ENCODE results near the gene FOSB. TPM values are rescaled to one million over a fixed set of nuclear protein-coding genes. Genes with fewer than 3 reads are reported as not detected.

Gene FOSB
- total RNA-seq, 2 donors from 2014 or later: 2.5 to 6.4 TPM

DNA sequence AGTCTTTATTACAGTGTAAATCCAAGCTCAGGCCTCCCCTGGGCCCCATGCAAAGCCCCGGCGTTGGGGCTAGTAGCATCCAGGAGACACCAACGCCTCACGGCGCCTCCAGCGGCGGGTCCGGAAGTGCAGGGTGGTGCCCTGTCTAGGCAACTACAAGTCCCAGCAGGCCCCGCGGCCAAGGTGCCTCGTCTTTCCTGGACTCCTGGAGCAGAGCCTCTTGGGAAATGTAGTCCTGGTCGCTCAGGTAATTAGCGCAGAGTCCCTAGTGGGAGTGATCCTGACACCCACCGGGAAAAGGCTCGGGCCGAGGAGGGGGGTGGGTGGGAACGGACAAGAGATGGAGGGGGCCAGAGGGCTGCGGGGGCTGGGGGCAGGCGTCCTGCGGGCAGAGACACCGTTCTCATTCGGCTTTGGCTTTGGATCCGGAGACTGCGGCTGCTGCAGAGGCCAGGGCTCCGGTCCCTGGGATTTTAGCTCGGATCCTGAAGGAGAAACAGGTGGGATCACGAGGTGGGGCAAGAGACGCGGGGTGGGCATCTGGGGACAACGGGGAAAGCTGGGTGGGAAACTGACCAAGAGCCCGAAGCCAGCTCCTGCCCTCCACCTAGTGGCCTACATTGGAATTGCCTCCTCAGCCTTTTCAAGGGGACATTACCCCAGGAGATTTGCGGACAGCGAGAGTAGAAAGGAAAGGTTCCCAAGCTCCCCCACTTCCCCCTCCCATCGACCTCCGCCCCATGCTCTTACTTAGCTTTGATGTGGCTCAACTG, 17.7 kb downstream of the FOSB start:
- H3K4me1 ChIP-seq (replicated peaks): no peaks in the 10 kb centered on the region
- H3K9me3 ChIP-seq: no peaks in the 10 kb centered on the region
- H3K4me3 ChIP-seq: peak overlapping the region; percentile 48 to 57
- H3K36me3 ChIP-seq: no peaks in the 10 kb centered on the region
- H3K27ac ChIP-seq: peak overlapping the region; percentile 78 to 82
- no peaks in the 10 kb centered on the region for H3K27me3 ChIP-seq (replicated peaks; ENCODE audit: insufficient read depth)
- intact Hi-C loops (cut with DNase I): no loop called here
- TF ChIP-seq POLR2A (IDR thresholded peaks at IDR 0.05): no peak
- TF ChIP-seq, protein P1, sequence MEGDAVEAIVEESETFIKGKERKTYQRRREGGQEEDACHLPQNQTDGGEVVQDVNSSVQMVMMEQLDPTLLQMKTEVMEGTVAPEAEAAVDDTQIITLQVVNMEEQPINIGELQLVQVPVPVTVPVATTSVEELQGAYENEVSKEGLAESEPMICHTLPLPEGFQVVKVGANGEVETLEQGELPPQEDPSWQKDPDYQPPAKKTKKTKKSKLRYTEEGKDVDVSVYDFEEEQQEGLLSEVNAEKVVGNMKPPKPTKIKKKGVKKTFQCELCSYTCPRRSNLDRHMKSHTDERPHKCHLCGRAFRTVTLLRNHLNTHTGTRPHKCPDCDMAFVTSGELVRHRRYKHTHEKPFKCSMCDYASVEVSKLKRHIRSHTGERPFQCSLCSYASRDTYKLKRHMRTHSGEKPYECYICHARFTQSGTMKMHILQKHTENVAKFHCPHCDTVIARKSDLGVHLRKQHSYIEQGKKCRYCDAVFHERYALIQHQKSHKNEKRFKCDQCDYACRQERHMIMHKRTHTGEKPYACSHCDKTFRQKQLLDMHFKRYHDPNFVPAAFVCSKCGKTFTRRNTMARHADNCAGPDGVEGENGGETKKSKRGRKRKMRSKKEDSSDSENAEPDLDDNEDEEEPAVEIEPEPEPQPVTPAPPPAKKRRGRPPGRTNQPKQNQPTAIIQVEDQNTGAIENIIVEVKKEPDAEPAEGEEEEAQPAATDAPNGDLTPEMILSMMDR (IDR thresholded peaks at IDR 0.05): peak; percentile 67 to 97 (median 82)
- TF ChIP-seq POLR2AphosphoS5 (IDR thresholded peaks at IDR 0.05): peak; percentile 84
- DNase-seq (ENCODE audit: low spot score): peak; percentile 98
- WGBS: under 1% methylated on average over 35 of the region's 35 CpGs

DNA sequence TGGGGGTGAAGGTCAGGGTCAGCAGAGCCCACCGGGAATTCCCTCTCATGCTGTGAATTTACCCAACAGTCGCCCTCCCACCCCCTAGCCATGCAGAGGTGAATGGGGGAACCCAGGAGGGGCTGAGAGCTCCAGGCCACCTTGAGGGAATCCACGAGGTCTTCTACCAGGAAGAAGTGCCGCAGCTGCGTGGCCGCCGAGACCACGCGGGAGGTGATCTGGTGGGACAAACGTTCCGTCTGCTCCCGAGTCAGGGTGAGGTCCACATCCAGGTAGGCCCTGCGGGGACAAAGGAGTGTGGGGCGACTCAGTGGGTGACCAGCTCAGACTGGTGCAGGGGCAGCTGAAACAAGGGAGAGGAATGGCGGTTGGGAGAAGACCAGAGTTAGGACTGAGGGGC, 20.9 kb downstream of the FOSB start:
- DNase-seq (ENCODE audit: low spot score): no peak
- 95% methylated on average over 15 of the region's 15 CpGs for WGBS
- no peaks in the 10 kb centered on the region for H3K4me1 ChIP-seq (replicated peaks)
- no peaks in the 10 kb centered on the region for H3K27me3 ChIP-seq (replicated peaks; ENCODE audit: insufficient read depth)
- no peak overlapping the region for H3K27ac ChIP-seq
- no peaks in the 10 kb centered on the region for H3K36me3 ChIP-seq
- no peaks in the 10 kb centered on the region for H3K9me3 ChIP-seq
- no peak for TF ChIP-seq POLR2A (IDR thresholded peaks at IDR 0.05)
- TF ChIP-seq, protein P1 (IDR thresholded peaks at IDR 0.05): no peak
- no peak for TF ChIP-seq POLR2AphosphoS5 (IDR thresholded peaks at IDR 0.05)
- intact Hi-C loops (cut with DNase I): no loop called here
- no peak overlapping the region for H3K4me3 ChIP-seq

DNA sequence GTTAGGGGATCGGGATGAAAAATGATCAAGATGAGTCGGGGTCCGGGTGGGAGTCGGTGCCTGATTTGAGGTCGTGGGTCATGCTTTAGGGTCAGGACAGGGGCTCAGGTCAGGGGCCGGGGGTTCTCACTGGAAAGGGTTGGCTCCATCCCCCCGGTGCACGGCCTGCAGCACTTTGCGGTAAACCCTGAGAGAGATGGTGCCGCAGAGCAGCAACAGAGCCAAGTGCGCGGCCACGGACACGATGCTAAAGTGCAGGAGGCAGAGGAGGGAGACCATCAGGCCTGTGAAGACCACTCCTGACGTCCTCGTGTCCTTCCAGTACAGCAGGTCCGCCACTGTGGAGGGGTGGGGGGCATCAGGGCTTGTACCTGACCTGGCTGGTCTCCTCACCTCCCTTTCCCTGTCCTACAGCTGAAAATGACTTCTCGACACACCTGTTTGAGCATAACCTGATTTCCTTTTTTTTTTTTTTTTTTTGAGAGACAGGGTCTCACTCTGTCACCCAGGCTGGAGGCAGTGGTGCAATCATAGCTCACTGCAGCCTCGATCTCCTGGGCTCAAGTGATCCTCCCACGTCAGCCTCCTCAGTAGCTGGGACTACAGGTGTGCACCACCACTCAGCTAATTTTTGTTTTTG, 21.5 kb downstream of the FOSB start:
- Histone ChIP-seq H3K9me3 (no peaks in the 10 kb centered on the region), H3K27me3 (replicated peaks; ENCODE audit: insufficient read depth) (no peaks in the 10 kb centered on the region), H3K4me3 (no peak overlapping the region), H3K4me1 (replicated peaks) (no peaks in the 10 kb centered on the region), H3K36me3 (no peaks in the 10 kb centered on the region), H3K27ac (no peak overlapping the region)
- no peak for DNase-seq (ENCODE audit: low spot score)
- TF ChIP-seq POLR2A (IDR thresholded peaks at IDR 0.05) (no peak), POLR2AphosphoS5 (IDR thresholded peaks at IDR 0.05) (no peak)
- TF ChIP-seq, protein P1 (IDR thresholded peaks at IDR 0.05): no peak
- WGBS: 90% methylated on average over 20 of the region's 20 CpGs
- intact Hi-C loops (cut with DNase I): no loop called here

DNA sequence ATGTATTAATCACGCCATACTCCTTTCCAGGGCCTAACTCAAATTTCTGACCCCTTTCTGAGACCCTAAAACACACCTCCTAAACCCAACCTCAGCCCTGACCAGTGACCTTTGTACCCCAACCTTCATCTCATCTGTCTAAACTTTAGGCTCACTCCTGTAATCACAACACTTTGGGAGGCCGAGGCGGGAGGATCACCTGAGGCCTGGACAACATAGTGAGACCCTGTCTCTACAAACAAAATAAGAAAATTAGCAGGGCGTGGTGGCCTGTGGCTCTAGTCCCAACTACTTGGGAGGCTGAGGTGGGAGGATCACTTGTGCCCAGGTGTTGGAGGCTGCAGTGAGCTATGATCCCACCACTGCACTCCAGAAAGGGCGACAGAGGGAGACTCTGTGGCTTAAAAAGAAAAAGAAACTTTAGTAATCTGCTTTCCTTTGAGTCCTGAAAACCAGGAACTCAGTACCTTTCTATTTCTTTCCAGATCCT, 24.4 kb downstream of the FOSB start:
- no peaks in the 10 kb centered on the region for H3K9me3 ChIP-seq
- no peaks in the 10 kb centered on the region for H3K4me1 ChIP-seq (replicated peaks)
- H3K4me3 ChIP-seq: peak overlapping the region; percentile 48 to 72
- 91% methylated on average over 5 of the region's 5 CpGs for WGBS
- H3K27me3 ChIP-seq (replicated peaks; ENCODE audit: insufficient read depth): no peaks in the 10 kb centered on the region
- intact Hi-C loops (cut with DNase I): no loop called here
- DNase-seq (ENCODE audit: low spot score): no peak
- TF ChIP-seq, protein P1 (IDR thresholded peaks at IDR 0.05): no peak
- TF ChIP-seq POLR2A (IDR thresholded peaks at IDR 0.05) (no peak), POLR2AphosphoS5 (IDR thresholded peaks at IDR 0.05) (no peak)
- no peaks in the 10 kb centered on the region for H3K36me3 ChIP-seq
- peak overlapping the region; percentile 69 to 80 for H3K27ac ChIP-seq

Data from prostate gland (tissue), 2 donors.